SU-DHL-6 (cell line): ENCODE measurements around the gene LRGUK.

Experiments used
- EZH2phosphoT487 ChIP-seq: fragments of 200-600 bp; sonication (generic), shearing (Covaris generic); conservative IDR thresholded peaks from 2 replicates; pipeline ENCODE4 v1.6.1; 2018; ENCODE audit warnings: mild to moderate bottlenecking, antibody characterized with exemption, low read length, moderate library complexity, mixed read lengths
- TF ChIP-seq, protein P1 (sequence below): fragments of 200-600 bp; sonication (generic); IDR thresholded peaks from one replicate; pipeline ENCODE4 v1.5.1; 2017; ENCODE audit warnings: antibody characterized with exemption, mild to moderate bottlenecking, low read length, moderate library complexity; ENCODE audit not compliant: insufficient read depth, poor library complexity, severe bottlenecking

- TF ChIP-seq, protein P1, sequence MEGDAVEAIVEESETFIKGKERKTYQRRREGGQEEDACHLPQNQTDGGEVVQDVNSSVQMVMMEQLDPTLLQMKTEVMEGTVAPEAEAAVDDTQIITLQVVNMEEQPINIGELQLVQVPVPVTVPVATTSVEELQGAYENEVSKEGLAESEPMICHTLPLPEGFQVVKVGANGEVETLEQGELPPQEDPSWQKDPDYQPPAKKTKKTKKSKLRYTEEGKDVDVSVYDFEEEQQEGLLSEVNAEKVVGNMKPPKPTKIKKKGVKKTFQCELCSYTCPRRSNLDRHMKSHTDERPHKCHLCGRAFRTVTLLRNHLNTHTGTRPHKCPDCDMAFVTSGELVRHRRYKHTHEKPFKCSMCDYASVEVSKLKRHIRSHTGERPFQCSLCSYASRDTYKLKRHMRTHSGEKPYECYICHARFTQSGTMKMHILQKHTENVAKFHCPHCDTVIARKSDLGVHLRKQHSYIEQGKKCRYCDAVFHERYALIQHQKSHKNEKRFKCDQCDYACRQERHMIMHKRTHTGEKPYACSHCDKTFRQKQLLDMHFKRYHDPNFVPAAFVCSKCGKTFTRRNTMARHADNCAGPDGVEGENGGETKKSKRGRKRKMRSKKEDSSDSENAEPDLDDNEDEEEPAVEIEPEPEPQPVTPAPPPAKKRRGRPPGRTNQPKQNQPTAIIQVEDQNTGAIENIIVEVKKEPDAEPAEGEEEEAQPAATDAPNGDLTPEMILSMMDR, result no peak
- no peak for TF ChIP-seq EZH2phosphoT487
Observed at GRCh38 chr7:134284952-134285351, 157.8 kb downstream of the LRGUK start.
